HL-60/S4 treated with retinoic acid at 250 ng/mL for 4 days and 3 days (cell line): ENCODE results near the gene SH3BGRL2.

Experiments used
- in situ Hi-C: fragments of 300-500 bp; cut with MboI; formaldehyde crosslinking; loops from 2 replicates; pipeline ENCODE4 v1.7.0; 2022; ENCODE audit warnings: low sequenced_read_pairs

Gene SH3BGRL2

GRCh38 chr6:79630883-79631692, at the start of gene SH3BGRL2:
Gene SH3BGRL2 (plus strand): TSS chr6:79631329. CDS start chr6:79631462, 133 bp downstream.
- in situ Hi-C loops: no loop called here

DNA sequence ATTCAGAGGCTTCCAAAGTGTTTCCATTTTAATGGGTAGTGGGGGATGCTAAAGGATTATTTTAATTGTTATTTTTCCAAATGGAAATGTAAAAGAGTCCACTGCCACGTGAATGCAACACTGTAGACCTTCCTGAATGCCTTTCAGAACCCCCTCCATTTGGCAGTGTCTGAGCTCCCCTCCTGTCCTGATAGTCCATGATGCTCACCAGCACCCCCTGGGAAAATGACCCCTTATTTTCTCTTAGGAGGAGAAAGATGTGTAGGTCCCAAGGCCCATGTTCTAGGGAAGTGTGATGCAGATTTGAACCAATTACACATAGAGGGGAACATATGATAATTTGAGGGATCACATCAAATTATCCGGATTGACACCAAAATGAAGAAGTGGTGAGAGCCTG, 46.8 kb upstream of the SH3BGRL2 start:
- in situ Hi-C loops: no loop called here

DNA sequence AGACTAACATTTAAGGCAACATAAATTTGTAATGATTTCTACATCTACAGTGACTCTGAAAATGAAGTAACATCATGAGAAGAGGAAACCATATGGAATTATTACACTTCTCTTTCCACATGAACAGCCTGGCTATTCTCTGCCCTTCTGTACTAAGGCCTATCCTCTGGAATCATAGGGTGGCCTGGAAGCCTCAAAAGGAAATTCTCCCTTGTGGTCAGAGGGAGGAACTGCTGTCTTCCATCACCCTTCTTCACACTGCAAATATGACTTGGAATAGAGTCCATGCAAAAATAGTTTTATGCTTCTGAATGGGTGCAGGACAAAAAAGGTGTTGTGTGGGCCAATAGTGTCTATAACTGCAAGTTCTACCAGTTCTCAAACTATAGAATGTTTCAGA, 44.6 kb upstream of the SH3BGRL2 start:
- in situ Hi-C loops: no loop called here

GRCh38 chr6:79589701-79590100, 41.4 kb upstream of the SH3BGRL2 start:
- in situ Hi-C loops: no loop called here

GRCh38 chr6:79597155-79597554, 34.0 kb upstream of the SH3BGRL2 start:
- in situ Hi-C loops: no loop called here

- in situ Hi-C loops: no loop called here
Observed at GRCh38 chr6:79598012-79598411, 33.1 kb upstream of the SH3BGRL2 start.

- in situ Hi-C loops: no loop called here
Observed at GRCh38 chr6:79599725-79600259, 31.3 kb upstream of the SH3BGRL2 start.

GRCh38 chr6:79600313-79600712, 30.8 kb upstream of the SH3BGRL2 start:
- in situ Hi-C loops: no loop called here

- in situ Hi-C loops: no loop called here
Observed at GRCh38 chr6:79600812-79601609, 30.1 kb upstream of the SH3BGRL2 start.

DNA sequence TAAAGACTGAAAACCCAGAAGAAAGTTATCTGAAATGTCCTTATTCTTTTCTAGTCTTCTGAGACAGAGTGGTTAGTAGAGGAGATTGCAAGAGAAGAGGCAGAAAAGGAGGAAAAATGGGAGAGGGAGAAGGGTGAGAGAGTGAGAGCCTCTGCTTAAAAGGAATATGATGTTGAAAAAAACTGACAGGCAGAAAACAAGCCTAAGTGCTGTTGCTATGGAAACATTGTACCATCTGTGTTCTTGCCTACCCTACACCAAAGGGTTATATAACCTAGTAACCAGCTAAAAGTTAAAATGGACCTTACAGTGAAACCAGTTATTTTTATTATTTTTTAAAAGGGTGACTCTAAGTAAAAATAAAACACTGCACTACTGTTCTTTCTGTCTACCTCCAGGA, 28.3 kb upstream of the SH3BGRL2 start:
- in situ Hi-C loops: no loop called here

DNA sequence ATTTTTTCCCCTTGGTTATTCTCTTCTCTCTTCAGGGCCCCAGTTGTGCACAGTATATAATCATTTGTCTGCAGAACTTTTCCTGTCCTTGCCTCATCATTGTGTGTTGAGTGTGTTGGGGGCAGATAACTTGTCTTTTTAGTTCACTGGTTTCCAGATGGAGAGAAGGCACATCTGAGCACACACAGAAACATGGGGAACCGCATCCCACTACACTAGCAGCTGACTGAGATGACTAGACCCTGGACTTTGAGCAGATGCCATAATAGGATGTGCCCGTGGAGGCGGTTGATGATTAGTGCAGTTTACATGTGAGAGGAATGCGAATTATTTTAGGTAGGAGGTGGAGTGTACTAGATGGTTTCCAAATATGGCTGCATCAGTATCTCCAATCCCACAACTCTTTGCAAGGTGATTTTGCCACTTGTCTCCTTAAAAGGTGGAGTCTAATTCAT, 26.5 kb upstream of the SH3BGRL2 start:
- in situ Hi-C loops: no loop called here

DNA sequence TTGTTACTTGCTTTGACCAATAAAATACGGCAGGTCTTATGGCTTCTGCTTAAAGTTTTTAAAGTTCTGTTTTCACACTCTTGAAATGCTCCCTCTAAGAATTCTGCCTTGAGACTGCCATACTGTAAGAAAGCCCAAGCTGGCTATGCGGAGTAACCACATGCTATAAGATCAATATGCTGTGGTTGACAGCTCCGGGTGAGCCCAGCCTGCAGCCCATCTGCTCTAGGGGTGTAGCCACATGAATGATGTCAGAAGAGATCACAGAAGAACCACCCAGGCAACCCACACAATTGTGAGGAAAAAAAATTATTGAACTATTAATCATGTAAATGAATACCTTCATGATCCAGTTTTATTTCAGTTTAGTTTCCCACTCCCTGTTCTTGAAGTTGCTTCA, 26.1 kb upstream of the SH3BGRL2 start:
- in situ Hi-C loops: no loop called here

- in situ Hi-C loops: no loop called here
Observed at GRCh38 chr6:79605968-79606764, 25.0 kb upstream of the SH3BGRL2 start.

GRCh38 chr6:79607000-79607399, 24.1 kb upstream of the SH3BGRL2 start:
- in situ Hi-C loops: no loop called here

GRCh38 chr6:79608334-79609224, 22.6 kb upstream of the SH3BGRL2 start:
- in situ Hi-C loops: no loop called here

DNA sequence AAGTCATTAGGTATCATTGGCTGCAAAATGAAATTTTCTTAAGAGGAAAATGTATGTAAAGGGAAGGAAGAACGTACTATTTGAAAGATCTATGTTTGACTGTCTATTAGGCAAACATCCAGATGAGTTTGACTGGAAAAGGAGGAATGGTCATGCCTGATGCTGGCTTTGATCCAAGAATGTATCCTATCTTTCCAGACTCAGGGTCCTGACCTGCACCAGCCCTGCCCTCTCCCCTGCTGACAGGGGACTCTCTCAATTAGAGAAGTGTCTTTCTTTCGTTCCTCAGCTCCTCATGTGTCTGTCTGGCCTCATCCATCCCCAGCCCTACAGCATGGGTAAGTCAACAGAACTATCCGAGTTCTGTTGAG, 21.9 kb upstream of the SH3BGRL2 start:
- in situ Hi-C loops: no loop called here

GRCh38 chr6:79610306-79611009, 20.7 kb upstream of the SH3BGRL2 start:
- in situ Hi-C loops: no loop called here

- in situ Hi-C loops: no loop called here
Observed at GRCh38 chr6:79612457-79612856, 18.7 kb upstream of the SH3BGRL2 start.

DNA sequence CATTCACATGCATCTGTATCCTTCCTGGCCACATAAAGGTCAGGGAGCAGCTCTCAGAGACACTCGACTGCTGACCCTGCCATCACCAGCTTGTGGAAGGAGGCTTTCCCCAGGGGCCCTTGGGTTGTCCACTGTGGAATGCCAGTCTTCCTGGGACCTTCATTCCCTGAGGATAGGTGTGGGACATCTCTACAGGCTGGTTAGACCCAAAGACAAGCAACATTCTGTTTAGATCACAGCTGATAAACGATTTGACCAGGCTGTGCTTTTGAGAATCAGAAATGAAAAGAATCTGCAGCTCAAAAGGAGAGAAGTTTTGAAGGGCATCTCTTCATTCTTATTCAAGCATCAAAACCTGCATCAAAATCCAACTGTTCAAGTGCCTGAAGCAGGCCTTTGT, 18.2 kb upstream of the SH3BGRL2 start:
- in situ Hi-C loops: no loop called here
